ENCODE measurements around the gene KRT37. TPM values are rescaled to one million over a fixed set of nuclear protein-coding genes. Genes with fewer than 3 reads are reported as not detected.

KRT37 gene
- total and polyA plus RNA-seq, 2 of the 13 experiments (the other 11 are each of a cell fraction or from before 2014, with no cell fraction given): 0.69 TPM; not detected in 1

DNA sequence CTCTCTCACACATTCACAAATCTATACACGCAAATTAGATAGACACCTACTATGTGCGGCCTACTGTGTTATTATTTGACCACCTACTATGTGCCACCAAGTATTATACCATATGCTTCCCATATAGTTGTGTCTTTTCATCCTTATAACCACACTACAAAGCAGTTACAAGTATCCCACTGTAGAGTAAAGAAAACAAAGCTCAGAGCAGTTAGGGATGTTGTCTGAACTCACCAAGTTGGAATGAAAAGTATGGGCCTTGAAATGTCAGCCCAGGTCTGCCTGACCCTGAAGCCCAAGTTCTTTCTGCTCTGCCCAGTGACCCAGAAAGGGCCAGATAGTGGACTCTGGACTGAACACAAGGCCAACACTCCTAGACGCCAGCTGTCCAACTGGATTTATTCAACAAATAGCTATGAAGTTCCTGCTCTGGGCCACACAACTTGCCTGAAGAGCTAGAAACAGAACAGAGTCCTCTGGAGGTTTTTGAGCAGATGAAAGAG, 8.5 kb downstream of the KRT37 start (continued):
- TF ChIP-seq, protein P1, sequence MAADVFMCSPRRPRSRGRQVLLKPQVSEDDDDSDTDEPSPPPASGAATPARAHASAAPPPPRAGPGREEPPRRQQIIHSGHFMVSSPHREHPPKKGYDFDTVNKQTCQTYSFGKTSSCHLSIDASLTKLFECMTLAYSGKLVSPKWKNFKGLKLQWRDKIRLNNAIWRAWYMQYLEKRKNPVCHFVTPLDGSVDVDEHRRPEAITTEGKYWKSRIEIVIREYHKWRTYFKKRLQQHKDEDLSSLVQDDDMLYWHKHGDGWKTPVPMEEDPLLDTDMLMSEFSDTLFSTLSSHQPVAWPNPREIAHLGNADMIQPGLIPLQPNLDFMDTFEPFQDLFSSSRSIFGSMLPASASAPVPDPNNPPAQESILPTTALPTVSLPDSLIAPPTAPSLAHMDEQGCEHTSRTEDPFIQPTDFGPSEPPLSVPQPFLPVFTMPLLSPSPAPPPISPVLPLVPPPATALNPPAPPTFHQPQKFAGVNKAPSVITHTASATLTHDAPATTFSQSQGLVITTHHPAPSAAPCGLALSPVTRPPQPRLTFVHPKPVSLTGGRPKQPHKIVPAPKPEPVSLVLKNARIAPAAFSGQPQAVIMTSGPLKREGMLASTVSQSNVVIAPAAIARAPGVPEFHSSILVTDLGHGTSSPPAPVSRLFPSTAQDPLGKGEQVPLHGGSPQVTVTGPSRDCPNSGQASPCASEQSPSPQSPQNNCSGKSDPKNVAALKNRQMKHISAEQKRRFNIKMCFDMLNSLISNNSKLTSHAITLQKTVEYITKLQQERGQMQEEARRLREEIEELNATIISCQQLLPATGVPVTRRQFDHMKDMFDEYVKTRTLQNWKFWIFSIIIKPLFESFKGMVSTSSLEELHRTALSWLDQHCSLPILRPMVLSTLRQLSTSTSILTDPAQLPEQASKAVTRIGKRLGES (CRISPR knock-in tag; IDR thresholded peaks at IDR 0.05; ENCODE audit: borderline replicate concordance): no peak
- TF ChIP-seq HMGA1 (CRISPR knock-in tag; conservative IDR thresholded peaks at IDR 0.05) (no peak), ZMYM3 (CRISPR knock-in tag; IDR thresholded peaks at IDR 0.05) (peak; percentile 73), IRX3 (CRISPR knock-in tag; IDR thresholded peaks at IDR 0.05; ENCODE audit: borderline replicate concordance, low read depth) (no peak), SP140L (CRISPR knock-in tag; IDR thresholded peaks at IDR 0.05; ENCODE audit: borderline replicate concordance) (no peak), MYC (CRISPR knock-in tag; IDR thresholded peaks at IDR 0.05; ENCODE audit: borderline replicate concordance) (no peak), ATF1 (CRISPR knock-in tag; IDR thresholded peaks at IDR 0.05) (peak; percentile 46; the same call in 1 of the 2 replicates), FOXJ3 (CRISPR knock-in tag; IDR thresholded peaks at IDR 0.05; ENCODE audit: borderline replicate concordance) (peak; percentile 47; the same call in 1 of the 2 replicates), SNAPC2 (CRISPR knock-in tag; IDR thresholded peaks at IDR 0.05) (no peak), DPF2 (CRISPR knock-in tag; IDR thresholded peaks at IDR 0.05; ENCODE audit: borderline replicate concordance, low read depth) (peak; percentile 37; the same call in 1 of the 2 replicates), PHF21A (CRISPR knock-in tag; IDR thresholded peaks at IDR 0.05) (peak; percentile 85), ZNF343 (CRISPR knock-in tag; IDR thresholded peaks at IDR 0.05) (no peak), XRCC5 (optimal IDR thresholded peaks at IDR 0.05; ENCODE audit: low read length) (no peak), ZNF562 (CRISPR knock-in tag; IDR thresholded peaks at IDR 0.05; ENCODE audit: borderline replicate concordance) (no peak), ZKSCAN8 (CRISPR knock-in tag; IDR thresholded peaks at IDR 0.05; ENCODE audit: borderline replicate concordance) (peak; percentile 16; the same call in 1 of the 2 replicates)
- TF ChIP-seq, protein P2, sequence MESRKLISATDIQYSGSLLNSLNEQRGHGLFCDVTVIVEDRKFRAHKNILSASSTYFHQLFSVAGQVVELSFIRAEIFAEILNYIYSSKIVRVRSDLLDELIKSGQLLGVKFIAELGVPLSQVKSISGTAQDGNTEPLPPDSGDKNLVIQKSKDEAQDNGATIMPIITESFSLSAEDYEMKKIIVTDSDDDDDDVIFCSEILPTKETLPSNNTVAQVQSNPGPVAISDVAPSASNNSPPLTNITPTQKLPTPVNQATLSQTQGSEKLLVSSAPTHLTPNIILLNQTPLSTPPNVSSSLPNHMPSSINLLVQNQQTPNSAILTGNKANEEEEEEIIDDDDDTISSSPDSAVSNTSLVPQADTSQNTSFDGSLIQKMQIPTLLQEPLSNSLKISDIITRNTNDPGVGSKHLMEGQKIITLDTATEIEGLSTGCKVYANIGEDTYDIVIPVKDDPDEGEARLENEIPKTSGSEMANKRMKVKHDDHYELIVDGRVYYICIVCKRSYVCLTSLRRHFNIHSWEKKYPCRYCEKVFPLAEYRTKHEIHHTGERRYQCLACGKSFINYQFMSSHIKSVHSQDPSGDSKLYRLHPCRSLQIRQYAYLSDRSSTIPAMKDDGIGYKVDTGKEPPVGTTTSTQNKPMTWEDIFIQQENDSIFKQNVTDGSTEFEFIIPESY (CRISPR knock-in tag; IDR thresholded peaks at IDR 0.05): no peak
- TF ChIP-seq, protein P3, sequence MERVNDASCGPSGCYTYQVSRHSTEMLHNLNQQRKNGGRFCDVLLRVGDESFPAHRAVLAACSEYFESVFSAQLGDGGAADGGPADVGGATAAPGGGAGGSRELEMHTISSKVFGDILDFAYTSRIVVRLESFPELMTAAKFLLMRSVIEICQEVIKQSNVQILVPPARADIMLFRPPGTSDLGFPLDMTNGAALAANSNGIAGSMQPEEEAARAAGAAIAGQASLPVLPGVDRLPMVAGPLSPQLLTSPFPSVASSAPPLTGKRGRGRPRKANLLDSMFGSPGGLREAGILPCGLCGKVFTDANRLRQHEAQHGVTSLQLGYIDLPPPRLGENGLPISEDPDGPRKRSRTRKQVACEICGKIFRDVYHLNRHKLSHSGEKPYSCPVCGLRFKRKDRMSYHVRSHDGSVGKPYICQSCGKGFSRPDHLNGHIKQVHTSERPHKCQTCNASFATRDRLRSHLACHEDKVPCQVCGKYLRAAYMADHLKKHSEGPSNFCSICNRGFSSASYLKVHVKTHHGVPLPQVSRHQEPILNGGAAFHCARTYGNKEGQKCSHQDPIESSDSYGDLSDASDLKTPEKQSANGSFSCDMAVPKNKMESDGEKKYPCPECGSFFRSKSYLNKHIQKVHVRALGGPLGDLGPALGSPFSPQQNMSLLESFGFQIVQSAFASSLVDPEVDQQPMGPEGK (CRISPR knock-in tag; IDR thresholded peaks at IDR 0.05): peak; percentile 27; the same call in 1 of the 2 replicates
- TF ChIP-seq, protein P4, sequence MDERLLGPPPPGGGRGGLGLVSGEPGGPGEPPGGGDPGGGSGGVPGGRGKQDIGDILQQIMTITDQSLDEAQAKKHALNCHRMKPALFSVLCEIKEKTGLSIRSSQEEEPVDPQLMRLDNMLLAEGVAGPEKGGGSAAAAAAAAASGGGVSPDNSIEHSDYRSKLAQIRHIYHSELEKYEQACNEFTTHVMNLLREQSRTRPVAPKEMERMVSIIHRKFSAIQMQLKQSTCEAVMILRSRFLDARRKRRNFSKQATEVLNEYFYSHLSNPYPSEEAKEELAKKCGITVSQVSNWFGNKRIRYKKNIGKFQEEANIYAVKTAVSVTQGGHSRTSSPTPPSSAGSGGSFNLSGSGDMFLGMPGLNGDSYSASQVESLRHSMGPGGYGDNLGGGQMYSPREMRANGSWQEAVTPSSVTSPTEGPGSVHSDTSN (CRISPR knock-in tag; IDR thresholded peaks at IDR 0.05): no peak
- TF ChIP-seq, protein P5, sequence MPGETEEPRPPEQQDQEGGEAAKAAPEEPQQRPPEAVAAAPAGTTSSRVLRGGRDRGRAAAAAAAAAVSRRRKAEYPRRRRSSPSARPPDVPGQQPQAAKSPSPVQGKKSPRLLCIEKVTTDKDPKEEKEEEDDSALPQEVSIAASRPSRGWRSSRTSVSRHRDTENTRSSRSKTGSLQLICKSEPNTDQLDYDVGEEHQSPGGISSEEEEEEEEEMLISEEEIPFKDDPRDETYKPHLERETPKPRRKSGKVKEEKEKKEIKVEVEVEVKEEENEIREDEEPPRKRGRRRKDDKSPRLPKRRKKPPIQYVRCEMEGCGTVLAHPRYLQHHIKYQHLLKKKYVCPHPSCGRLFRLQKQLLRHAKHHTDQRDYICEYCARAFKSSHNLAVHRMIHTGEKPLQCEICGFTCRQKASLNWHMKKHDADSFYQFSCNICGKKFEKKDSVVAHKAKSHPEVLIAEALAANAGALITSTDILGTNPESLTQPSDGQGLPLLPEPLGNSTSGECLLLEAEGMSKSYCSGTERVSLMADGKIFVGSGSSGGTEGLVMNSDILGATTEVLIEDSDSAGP (CRISPR knock-in tag; IDR thresholded peaks at IDR 0.05; ENCODE audit: borderline replicate concordance): no peak
- TF ChIP-seq, protein P6, sequence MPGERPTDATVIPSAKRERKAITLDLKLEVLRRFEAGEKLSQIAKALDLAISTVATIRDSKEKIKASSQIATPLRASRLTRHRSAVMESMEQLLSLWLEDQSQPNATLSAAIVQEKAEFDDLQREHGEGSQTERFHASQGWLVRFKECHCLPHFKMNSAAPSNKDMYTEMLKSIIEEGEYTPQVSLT (CRISPR knock-in tag; IDR thresholded peaks at IDR 0.05; ENCODE audit: borderline replicate concordance, low read depth): no peak

All from HepG2 (cell line).